H9 (cell line): ENCODE measurements around the gene RCOR2. TPM values are rescaled to one million over a fixed set of nuclear protein-coding genes. Genes with fewer than 3 reads are reported as not detected.

Experiments
- DNase-seq: peaks from one replicate; pipeline ENCODE4 v3.0.0-alpha.2; 2017
- H2AFZ ChIP-seq: one replicate; pipeline ENCODE4 v1.6.1; 2013; ENCODE audit warnings: mild to moderate bottlenecking, low read length, control low read depth, moderate library complexity
- H2AK5ac ChIP-seq: 2 replicates; pipeline ENCODE4 v1.6.1; 2013; ENCODE audit warnings: low read length, control low read depth, mixed read lengths; ENCODE audit not compliant: insufficient read length
- H2BK120ac ChIP-seq: one replicate; pipeline ENCODE4 v1.6.1; 2013; ENCODE audit warnings: low read depth, mild to moderate bottlenecking, low read length, control low read depth, inconsistent platforms; ENCODE audit not compliant: poor library complexity, severe bottlenecking
- H2BK12ac ChIP-seq: 2 replicates; pipeline ENCODE4 v1.6.1; 2013; ENCODE audit warnings: low read length, control low read depth, mixed read lengths, low read depth; ENCODE audit not compliant: insufficient read length
- H2BK15ac ChIP-seq: 2 replicates; pipeline ENCODE4 v1.6.1; 2013; ENCODE audit warnings: low read depth, low read length, control low read depth
- H2BK20ac ChIP-seq: one replicate; pipeline ENCODE4 v1.6.1; 2013; ENCODE audit warnings: low read depth, mild to moderate bottlenecking, low read length, control low read depth, inconsistent platforms; ENCODE audit not compliant: poor library complexity, severe bottlenecking
- H2BK5ac ChIP-seq: 2 replicates; pipeline ENCODE4 v1.6.1; 2013; ENCODE audit warnings: low read length, control low read depth, mixed read lengths; ENCODE audit not compliant: insufficient read length
- H3K14ac ChIP-seq: 2 replicates; pipeline ENCODE4 v1.6.1; 2013; ENCODE audit warnings: low read length, control low read depth; ENCODE audit not compliant: insufficient read depth
- H3K18ac ChIP-seq: 2 replicates; pipeline ENCODE4 v1.6.1; 2013; ENCODE audit warnings: low read depth, mild to moderate bottlenecking, mixed read lengths, low read length, control low read depth; ENCODE audit not compliant: insufficient read length
- H3K23ac ChIP-seq: 2 replicates; pipeline ENCODE4 v1.6.1; 2013; ENCODE audit warnings: low read length, control low read depth, mixed read lengths, low read depth; ENCODE audit not compliant: insufficient read length
- H3K23me2 ChIP-seq: 2 replicates; pipeline ENCODE4 v1.6.1; 2013; ENCODE audit warnings: low read depth, mild to moderate bottlenecking, mixed read lengths, low read length, control low read depth; ENCODE audit not compliant: insufficient read length, poor library complexity, severe bottlenecking
- H3K27ac ChIP-seq: 2 replicates; pipeline ENCODE4 v1.5.1; 2013; ENCODE audit warnings: low read length, control low read depth, mixed read lengths, low read depth; ENCODE audit not compliant: insufficient read length
- H3K27me3 ChIP-seq: 2 replicates; pipeline ENCODE4 v1.6.1; 2013; ENCODE audit warnings: low read length, control low read depth, inconsistent platforms; ENCODE audit not compliant: insufficient read depth
- H3K4ac ChIP-seq: 2 replicates; pipeline ENCODE4 v1.6.1; 2013; ENCODE audit warnings: low read depth, mild to moderate bottlenecking, control low read depth, inconsistent platforms, low read length, moderate library complexity
- H3K4me1 ChIP-seq: 2 replicates; pipeline ENCODE4 v1.6.1; 2013; ENCODE audit warnings: low read length, control low read depth, inconsistent platforms; ENCODE audit not compliant: insufficient read depth
- H3K4me2 ChIP-seq: 2 replicates; pipeline ENCODE4 v1.6.1; 2013; ENCODE audit warnings: low read length, control low read depth, mixed read lengths; ENCODE audit not compliant: insufficient read length, insufficient read depth
- H3K56ac ChIP-seq: 2 replicates; pipeline ENCODE4 v1.6.1; 2013; ENCODE audit warnings: low read depth, mild to moderate bottlenecking, mixed read lengths, low read length, control low read depth; ENCODE audit not compliant: insufficient read length
- H3K79me1 ChIP-seq: 2 replicates; pipeline ENCODE4 v1.6.1; 2013; ENCODE audit warnings: low read depth, mild to moderate bottlenecking, moderate library complexity, low read length, control low read depth, inconsistent platforms; ENCODE audit not compliant: insufficient read depth, poor library complexity, severe bottlenecking
- H3K79me2 ChIP-seq: 2 replicates; pipeline ENCODE4 v1.6.1; 2013; ENCODE audit warnings: low read length, control low read depth, inconsistent platforms; ENCODE audit not compliant: insufficient read depth
- H3K9ac ChIP-seq: 2 replicates; pipeline ENCODE4 v1.6.1; 2013; ENCODE audit warnings: low read length, control low read depth, mixed read lengths; ENCODE audit not compliant: insufficient read length; ENCODE audit errors: extremely low read depth
- H3K9me3 ChIP-seq: one replicate; pipeline ENCODE4 v1.6.1; 2013; ENCODE audit warnings: low read depth, low read length, inconsistent platforms; ENCODE audit not compliant: control insufficient read depth
- H3T11ph ChIP-seq: one replicate; pipeline ENCODE4 v1.6.1; 2013; ENCODE audit warnings: mild to moderate bottlenecking, low read length, control low read depth, inconsistent platforms
- H4K20me1 ChIP-seq: one replicate; pipeline ENCODE4 v1.6.1; 2013; ENCODE audit not compliant: control insufficient read depth, insufficient read length, insufficient read depth
- H4K5ac ChIP-seq: 2 replicates; pipeline ENCODE4 v1.6.1; 2013; ENCODE audit warnings: low read depth, mild to moderate bottlenecking, mixed read lengths, low read length, control low read depth; ENCODE audit not compliant: insufficient read length
- H4K8ac ChIP-seq: replicated peaks from 2 replicates; pipeline ENCODE4 v1.6.1; 2013; ENCODE audit warnings: low read length, control low read depth, mixed read lengths, low read depth; ENCODE audit not compliant: insufficient read length
- H4K91ac ChIP-seq: 2 replicates; pipeline ENCODE4 v1.6.1; 2013; ENCODE audit warnings: low read depth, mild to moderate bottlenecking, moderate library complexity, mixed read lengths, low read length, control low read depth; ENCODE audit not compliant: insufficient read length
- H3K27ac Mint-ChIP-seq, 3 experiments: 2 replicates in 2 of 3; 3 replicates in 1 of 3; pipeline ENCODE4 v1.8.0; 2020 to 2021; ENCODE audit warnings: mixed read lengths in 3 of 3, mild to moderate bottlenecking in 1 of 3, moderate library complexity in 1 of 3
- H3K27me3 Mint-ChIP-seq: 2 replicates; pipeline ENCODE4 v1.8.0; 2021; ENCODE audit warnings: low read depth, mild to moderate bottlenecking, moderate library complexity, mixed read lengths
- H3K36me3 Mint-ChIP-seq, 3 experiments: 2 replicates in 2 of 3; 3 replicates in 1 of 3; pipeline ENCODE4 v1.8.0; 2020 to 2021; ENCODE audit warnings: low read depth in 3 of 3, mixed read lengths in 3 of 3; ENCODE audit not compliant: insufficient read depth in 1 of 3
- H3K4me1 Mint-ChIP-seq, 2 experiments: 2 replicates each; pipeline ENCODE4 v1.8.0; 2020; ENCODE audit warnings: mixed read lengths in 2 of 2
- H3K4me3 Mint-ChIP-seq, 2 experiments: 2 replicates in 1 of 2; 3 replicates in 1 of 2; pipeline ENCODE4 v1.8.0; 2020 to 2021; ENCODE audit warnings: mild to moderate bottlenecking in 2 of 2, mixed read lengths in 2 of 2, moderate library complexity in 1 of 2
- H3K9me3 Mint-ChIP-seq, 2 experiments: 2 replicates in 1 of 2; 3 replicates in 1 of 2; pipeline ENCODE4 v1.8.0; 2020; ENCODE audit warnings: mild to moderate bottlenecking in 2 of 2, mixed read lengths in 2 of 2, moderate library complexity in 1 of 2
- CTCF ChIP-seq: fragments of 200-600 bp; sonication (generic); conservative IDR thresholded peaks from 3 replicates; pipeline ENCODE4 v1.8.0; 2021; ENCODE audit warnings: antibody characterized with exemption, mild to moderate bottlenecking
- WGBS: extraction: QIAGEN DNeasy Blood & Tissue Kit; methylation state at CpG from one replicate; pipeline ENCODE4 v1.1.7; 2013; ENCODE audit warnings: missing lambda C conversion rate, low lambda C conversion rate, mixed read lengths; ENCODE audit not compliant: insufficient read length; ENCODE audit errors: extremely low coverage; 5-methylcytosine and 5-hydroxymethylcytosine counted together
- total RNA-seq: library from RNA; stranded (reverse); gene quantifications from 2 replicates; pipeline ENCODE4 v1.2.1, GENCODE V29; 2021

Gene RCOR2
- total RNA-seq, 1 experiment from 2014 or later: 118 TPM

GRCh38 chr11:63869683-63870082 lies 47.3 kb downstream of the RCOR2 start:
- H3K56ac ChIP-seq: no peak overlapping the region
- H3K27ac Mint-ChIP-seq: peak overlapping the region; percentile 70 to 79 (median 78); a peak in 4 of 7 replicates
- no peak overlapping the region for H4K8ac ChIP-seq
- H2BK15ac ChIP-seq: no peak overlapping the region
- no peak overlapping the region for H4K5ac ChIP-seq
- no peak overlapping the region for H3K9ac ChIP-seq
- H3K23me2 ChIP-seq: no peaks in the 10 kb centered on the region
- no peak overlapping the region for H2BK5ac ChIP-seq
- no peak overlapping the region for H3K4me2 ChIP-seq
- H4K20me1 ChIP-seq: no peaks in the 10 kb centered on the region
- WGBS: no CpG with 5 or more reads among the region's 8 CpGs
- H3K27me3 Mint-ChIP-seq: no peaks in the 10 kb centered on the region
- no peak overlapping the region for H2AK5ac ChIP-seq
- no peak for DNase-seq
- peaks cover 13% of the 10 kb centered on the region for H3K79me1 ChIP-seq
- H4K91ac ChIP-seq: no peak overlapping the region
- no peaks in the 10 kb centered on the region for H3K27me3 ChIP-seq
- H3K79me2 ChIP-seq: peaks cover 16% of the 10 kb centered on the region; the same call in 1 of the 2 replicates
- peaks cover 60 to 63% of the 10 kb centered on the region in 2 experiments for H3K4me1 Mint-ChIP-seq
- H3K18ac ChIP-seq: no peak overlapping the region
- no peak overlapping the region for H3K4me3 Mint-ChIP-seq
- no peak overlapping the region for H2BK20ac ChIP-seq
- no peak overlapping the region for H2AFZ ChIP-seq
- H3K36me3 Mint-ChIP-seq: peaks cover 0 to 3% (median 0%) of the 10 kb centered on the region in 3 experiments; a peak in 2 of 7 replicates
- H3K9me3 ChIP-seq: no peaks in the 10 kb centered on the region
- no peak overlapping the region for H3T11ph ChIP-seq
- TF ChIP-seq CTCF: no peak
- no peak overlapping the region for H3K27ac ChIP-seq
- no peak overlapping the region for H2BK12ac ChIP-seq
- H3K4me1 ChIP-seq: peaks cover 12% of the 10 kb centered on the region; the same call in 1 of the 2 replicates
- H3K4ac ChIP-seq: no peak overlapping the region
- no peak overlapping the region for H3K14ac ChIP-seq
- no peak overlapping the region for H3K23ac ChIP-seq
- H2BK120ac ChIP-seq: no peak overlapping the region
- no peaks in the 10 kb centered on the region for H3K9me3 Mint-ChIP-seq
